WI38 (cell line): ENCODE data around the gene TRMT61A.

ENCODE experiments used
- H3K4me3 ChIP-seq: 2 replicates; pipeline ENCODE4 v1.5.1; 2011; ENCODE audit warnings: low read depth, mild to moderate bottlenecking, control low read depth, low read length
- TF ChIP-seq, protein P1 (sequence below): IDR thresholded peaks from 2 replicates; pipeline ENCODE4 v1.5.1; 2012; ENCODE audit warnings: low read depth, mild to moderate bottlenecking, control low read depth, low read length

TRMT61A gene

DNA sequence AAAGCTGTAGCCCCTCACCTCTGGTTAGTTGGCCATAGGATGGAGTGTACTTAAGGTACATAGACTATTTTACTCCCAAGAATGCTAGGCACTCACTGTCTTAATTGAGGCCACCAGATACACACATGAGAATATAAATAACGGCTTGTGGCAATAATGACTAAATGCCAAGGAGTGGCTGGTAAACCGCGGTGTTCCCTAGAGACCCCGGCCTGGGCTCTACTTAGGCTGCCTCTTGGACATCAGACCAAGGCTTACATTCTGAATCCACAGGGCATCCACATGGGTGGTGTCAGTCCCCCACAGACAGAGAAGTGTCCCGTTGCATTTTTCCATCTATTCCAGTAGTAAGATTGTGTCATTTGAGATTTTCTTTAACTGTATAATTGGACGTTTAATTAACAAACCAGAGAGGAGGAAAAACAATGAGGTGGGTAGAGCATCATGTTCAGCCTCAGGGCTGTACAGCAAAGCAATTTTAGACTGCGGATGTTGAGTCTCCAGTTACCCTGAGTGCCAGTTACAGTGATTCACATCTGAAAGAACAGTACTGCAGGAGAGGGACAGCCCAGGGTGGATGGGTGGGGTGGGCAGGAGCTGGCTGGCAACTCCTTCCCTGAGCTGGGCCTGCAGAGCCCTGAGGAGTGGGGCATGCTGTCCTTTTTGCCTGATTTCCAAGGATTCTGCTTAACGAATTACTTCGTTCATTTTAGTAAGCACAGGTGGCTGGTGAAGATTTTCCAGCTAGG is 26.9 kb upstream of the TRMT61A start:
- TF ChIP-seq, protein P1, sequence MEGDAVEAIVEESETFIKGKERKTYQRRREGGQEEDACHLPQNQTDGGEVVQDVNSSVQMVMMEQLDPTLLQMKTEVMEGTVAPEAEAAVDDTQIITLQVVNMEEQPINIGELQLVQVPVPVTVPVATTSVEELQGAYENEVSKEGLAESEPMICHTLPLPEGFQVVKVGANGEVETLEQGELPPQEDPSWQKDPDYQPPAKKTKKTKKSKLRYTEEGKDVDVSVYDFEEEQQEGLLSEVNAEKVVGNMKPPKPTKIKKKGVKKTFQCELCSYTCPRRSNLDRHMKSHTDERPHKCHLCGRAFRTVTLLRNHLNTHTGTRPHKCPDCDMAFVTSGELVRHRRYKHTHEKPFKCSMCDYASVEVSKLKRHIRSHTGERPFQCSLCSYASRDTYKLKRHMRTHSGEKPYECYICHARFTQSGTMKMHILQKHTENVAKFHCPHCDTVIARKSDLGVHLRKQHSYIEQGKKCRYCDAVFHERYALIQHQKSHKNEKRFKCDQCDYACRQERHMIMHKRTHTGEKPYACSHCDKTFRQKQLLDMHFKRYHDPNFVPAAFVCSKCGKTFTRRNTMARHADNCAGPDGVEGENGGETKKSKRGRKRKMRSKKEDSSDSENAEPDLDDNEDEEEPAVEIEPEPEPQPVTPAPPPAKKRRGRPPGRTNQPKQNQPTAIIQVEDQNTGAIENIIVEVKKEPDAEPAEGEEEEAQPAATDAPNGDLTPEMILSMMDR = no peak
- H3K4me3 ChIP-seq = no peak overlapping the region

GRCh38 chr14:103502877-103503276 is 26.1 kb upstream of the TRMT61A start:
- TF ChIP-seq, protein P1 = no peak

DNA sequence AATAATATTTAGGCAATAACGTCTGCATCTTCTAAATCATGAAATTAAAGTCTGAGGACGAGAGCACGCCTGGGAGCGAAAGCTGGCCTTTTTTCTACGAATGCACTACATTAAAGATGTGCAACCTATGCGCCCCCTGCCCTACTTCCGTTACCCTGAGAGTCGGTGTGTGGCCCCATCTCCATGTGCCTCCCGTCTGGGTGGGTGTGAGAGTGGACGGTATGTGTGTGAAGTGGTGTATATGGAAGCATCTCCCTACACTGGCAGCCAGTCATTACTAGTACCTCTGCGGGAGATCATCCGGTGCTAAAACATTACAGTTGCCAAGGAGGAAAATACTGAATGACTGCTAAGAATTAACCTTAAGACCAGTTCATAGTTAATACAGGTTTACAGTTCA is 25.7 kb upstream of the TRMT61A start:
- TF ChIP-seq, protein P1 = no peak
- no peak overlapping the region for H3K4me3 ChIP-seq

More at GRCh38 chr14:103502877-103503276, 26.1 kb upstream of the TRMT61A start:
- no peak overlapping the region for H3K4me3 ChIP-seq

GRCh38 chr14:103504991-103505565 is 23.9 kb upstream of the TRMT61A start:
- TF ChIP-seq, protein P1 = no peak
- no peak overlapping the region for H3K4me3 ChIP-seq

- no peak overlapping the region for H3K4me3 ChIP-seq
- TF ChIP-seq, protein P1 = no peak
Observed at GRCh38 chr14:103507751-103508150, 21.2 kb upstream of the TRMT61A start.

- TF ChIP-seq, protein P1 = no peak
- no peak overlapping the region for H3K4me3 ChIP-seq
Observed at GRCh38 chr14:103508521-103509329, 20.3 kb upstream of the TRMT61A start.
